NCI-H146 treated with DMSO at 0.1 percent for 48 hours (cell line): ENCODE results near the gene LONRF3.

Source experiments
- DNase-seq: peaks from one replicate; lab custom pipeline; 2025; ENCODE audit not compliant: unreplicated experiment; lab: John Stamatoyannopoulos, UW

LONRF3 gene

DNA sequence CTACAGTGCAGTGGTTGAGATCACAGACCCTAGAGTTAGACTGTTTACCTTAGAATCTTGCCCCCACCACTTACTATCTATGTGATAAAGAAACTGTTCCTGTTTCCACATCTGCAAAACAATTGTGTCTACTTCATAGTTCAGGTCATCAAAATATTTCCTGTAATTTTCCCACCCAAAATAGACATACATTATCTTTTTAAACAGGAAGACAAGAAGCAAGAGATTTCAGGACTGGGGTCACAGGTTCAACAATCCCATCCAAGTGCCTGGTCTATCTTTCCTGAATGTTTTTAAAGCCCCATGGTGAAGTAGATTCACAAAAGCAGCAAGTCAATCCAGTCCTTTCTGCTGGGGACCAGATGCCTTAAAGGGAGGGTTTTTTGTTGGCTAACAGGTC is 56.6 kb downstream of the LONRF3 start:
- DNase-seq, result no peak

DNA sequence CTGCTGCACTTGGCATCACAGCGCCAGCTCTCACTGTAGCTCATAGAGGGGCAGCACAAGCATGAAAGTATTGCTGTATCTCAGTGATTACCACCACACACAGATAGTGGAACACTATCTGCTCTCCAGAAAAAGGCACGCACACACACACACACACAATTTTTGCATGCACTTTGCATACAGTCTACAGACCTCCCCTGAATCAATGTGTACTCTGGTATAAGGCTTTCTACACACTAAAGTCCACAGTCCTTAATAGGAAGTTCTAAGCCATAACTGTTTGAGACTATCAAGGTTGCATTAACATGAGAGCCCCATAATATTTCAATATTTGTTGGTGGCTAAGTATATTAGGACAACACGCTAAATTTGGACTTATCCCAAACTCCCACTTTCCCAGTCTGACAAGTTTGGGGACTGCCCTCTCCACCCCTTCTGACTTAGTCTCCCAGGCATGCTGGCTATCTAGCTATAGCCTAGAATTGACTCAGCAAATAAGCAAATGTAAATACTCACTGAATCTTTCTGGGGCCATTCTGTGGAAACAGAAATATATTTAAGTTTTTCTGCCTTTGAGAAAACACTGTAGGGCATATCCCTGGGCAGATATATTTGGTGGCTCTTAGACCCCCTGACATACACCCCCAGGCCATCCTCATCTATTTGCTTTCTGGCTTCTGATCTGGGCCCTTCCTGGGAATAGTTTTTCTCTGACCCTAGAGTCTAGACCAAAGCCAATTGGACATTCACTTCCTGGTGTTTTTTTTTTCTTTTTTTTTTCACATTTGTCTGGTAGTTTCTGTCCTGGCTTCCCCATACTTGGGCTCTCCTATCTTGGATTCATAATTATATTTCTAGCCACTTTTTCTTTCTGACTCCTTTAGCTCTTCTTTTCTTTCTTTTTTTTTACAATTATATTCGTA is 62.0 kb downstream of the LONRF3 start:
- DNase-seq, result no peak

DNA sequence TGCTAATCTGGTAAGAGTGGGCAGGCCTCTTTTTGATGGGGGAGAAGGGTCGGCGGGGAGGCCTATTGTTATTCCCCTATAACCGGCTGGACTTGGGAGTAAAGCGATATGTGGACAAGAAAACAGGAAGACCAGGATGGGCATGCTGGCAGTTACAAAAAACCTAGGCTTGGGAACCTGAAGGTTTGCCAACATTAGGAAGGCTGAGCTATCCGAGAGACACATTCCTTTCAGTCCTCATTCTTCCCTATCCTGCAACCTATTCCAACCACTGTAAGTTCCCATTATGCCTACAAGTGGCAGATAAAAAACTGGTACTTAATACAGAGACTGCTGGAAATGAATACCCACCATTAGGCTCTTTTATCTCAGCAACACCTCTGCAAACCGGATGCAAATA is 66.0 kb downstream of the LONRF3 start:
- DNase-seq, result no peak

DNA sequence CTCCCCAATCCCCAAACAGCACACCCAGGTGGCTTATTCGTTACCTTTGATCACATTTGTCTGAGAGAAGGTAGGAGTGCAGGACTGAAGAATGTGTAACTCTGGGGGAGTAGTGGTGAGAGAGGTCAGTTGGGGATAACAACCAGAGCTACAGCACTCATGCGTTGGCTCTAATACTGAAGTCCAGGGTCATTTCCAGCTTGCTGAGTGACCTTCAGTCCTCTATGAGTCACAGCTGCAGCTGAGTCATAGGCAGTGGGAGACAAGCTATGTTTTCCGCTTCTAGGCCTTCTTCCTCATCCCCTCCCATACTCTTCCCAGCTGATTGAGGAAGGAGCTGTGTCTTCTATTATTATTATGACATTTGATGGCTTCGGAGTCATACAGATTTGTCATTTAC is 66.8 kb downstream of the LONRF3 start:
- no peak for DNase-seq

DNA sequence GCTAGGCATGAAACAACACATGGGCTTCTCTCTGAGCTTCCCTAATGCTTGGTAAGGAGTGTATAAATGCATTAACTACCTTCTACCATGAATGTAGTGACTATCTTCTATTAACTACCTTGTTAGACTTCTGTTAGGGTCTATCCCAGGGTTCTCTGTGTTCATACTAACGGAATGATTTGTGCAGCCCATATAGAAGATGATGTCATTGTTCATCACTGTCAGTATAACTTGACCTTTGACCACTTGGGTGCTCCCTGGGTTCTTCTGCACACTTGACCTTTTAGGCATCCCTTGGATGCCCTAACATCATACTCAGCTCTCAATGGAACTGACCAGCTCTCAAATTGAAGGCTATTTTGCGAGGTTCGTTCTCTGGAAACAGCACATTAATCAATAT is 67.6 kb downstream of the LONRF3 start:
- DNase-seq, result no peak

DNA sequence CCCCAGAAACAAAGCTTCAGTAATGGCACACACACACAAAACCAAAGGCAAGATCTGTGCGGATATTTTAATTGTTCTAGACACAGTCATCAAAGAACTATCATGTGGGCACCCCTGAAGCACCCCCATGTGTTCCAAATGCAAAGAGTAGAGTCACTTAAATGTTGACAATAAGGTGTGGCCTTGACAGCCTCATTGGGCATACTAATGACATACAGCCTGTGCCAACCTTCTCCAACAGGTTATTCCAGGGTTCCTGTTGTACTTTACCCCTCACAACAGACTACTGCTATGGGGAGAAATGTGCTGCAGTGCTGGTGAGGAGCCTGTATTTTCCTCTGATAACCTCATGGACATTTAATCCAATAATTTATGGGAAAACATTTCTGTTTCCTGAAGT is 68.6 kb downstream of the LONRF3 start:
- DNase-seq, result no peak

DNA sequence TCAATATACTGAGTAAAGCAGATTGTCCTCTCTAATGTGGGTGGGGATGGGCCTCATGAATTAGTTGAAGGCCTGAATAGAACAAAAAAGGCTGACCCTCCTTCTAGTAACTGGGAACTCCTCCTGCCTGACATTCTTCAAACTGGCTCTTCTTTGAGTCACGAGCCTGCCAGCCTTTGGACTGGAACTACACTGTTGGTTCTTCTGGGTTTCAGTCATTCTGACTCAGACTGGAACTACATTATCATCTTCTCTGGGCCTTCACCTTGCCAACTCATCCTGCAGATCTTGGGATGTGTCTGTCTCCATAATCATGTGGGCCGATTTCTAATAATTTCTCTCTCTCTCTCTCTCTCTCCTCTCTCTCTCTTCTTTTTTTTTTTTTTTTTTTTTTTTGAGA is 71.5 kb downstream of the LONRF3 start:
- no peak for DNase-seq

DNA sequence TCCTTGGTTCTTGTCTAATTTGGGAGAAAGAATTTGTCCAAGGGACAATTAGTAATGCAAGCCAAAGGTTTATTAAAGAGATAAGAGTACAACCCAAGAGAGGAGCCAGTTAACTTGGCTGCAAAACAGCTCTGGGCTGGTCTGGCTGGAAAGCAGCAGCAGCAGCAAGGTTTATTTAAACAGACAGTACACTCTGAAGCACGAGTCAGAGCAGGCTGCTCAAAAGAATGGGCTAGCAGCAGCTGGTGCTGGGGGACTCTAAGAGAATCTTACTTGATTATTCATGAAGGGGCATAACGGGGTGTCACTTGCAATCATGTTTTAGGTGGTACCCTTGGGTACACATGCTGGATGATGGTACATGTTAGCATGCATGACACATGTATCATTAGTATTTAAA is 81.3 kb downstream of the LONRF3 start:
- no peak for DNase-seq

DNA sequence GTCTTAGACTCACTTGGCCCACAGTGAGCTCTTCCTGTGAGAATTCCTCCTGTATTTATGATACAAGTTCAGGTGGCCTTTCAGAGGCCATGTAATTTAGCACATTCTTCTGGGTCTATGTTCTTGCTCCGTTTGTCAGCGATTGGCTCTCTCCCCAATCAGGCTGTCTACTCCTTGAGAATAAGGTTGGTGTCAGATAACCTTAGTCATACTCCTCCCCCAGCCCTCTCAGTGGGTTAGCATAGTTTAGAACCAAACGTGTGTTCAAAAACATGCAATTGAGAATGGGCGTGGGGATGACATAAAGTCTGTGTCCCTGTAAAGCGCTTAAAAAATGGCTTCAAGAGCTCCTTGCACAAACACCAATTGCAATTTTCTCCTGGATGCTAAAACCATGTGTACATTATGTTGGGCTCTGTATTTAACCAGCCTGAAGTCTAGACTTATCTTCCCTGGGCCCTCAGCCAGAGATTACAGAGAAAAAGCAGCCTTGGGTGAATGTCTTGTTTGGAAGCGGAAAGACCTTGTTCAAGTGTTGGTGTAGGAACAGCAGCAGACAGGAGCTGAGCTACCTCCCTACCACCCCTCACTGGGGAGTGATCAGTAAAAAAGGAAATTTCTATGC is 88.4 kb downstream of the LONRF3 start:
- no peak for DNase-seq

DNA sequence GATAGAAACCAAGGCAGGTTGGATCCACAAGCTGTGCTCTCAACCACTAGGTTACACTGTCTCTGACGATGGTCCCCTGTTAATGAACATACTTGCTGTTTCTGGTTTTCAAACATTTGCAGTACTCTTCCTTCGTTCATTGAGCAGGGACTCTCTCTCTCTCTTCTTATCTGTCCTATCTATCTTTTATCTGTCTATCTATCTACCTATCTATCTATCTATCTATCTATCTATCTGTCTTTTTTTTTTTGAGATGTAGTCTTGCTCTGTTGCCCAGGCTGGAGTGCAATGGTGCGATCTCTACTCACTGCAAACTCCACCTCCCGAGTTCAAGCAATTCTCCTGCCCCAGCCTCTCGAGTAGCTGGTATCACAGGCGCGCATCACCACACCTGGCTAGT is 89.0 kb downstream of the LONRF3 start:
- DNase-seq, result no peak

DNA sequence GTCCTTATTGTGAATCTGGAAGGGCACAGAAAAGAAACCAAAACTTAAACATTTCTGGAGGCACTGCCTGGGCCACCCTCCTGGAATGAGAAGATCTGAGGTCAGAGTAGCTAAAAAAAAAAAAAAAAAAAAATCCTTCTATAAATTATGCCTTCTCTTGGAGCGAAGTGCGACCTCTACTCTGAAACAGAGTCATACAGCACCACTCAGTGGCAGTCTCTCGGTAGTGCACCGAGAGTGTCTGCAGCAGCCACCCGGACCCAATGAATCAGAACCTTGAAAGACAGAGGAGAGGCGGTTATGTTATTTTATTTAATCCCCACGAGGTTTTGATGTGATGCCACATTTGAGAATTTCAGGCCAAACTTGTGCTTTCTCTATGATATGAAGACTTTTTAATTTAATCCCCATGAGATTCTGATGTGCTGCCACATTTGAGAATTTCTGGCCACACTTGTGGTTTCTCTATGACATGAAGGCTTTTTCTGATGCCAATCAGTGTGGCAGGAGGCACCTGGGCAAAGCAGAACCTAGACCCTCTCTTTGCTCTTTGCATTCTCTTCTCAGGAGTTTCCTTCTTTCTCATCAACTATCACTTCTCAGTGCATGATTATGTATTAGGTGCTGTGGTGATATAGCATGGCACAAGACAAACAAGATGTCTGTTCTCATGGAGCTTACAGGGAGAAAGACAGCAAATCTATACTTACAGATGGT is 92.8 kb downstream of the LONRF3 start:
- no peak for DNase-seq
